GM23248 (cell line): Measurements from ENCODE around the gene RAB12. TPM values are rescaled to one million over a fixed set of nuclear protein-coding genes. Genes with fewer than 3 reads are reported as not detected.

ENCODE experiments used
- DNase-seq: peaks from one replicate; pipeline ENCODE4 v3.0.0-alpha.2; 2015
- H2AFZ ChIP-seq: fragments of 200-600 bp; sonication (generic); 2 replicates; pipeline ENCODE4 v1.6.1; 2016; ENCODE audit warnings: antibody characterized with exemption
- H3F3A ChIP-seq: fragments of 200-600 bp; sonication (generic); 2 replicates; pipeline ENCODE4 v1.6.1; 2016; ENCODE audit warnings: mild to moderate bottlenecking, antibody characterized with exemption, mixed run types; ENCODE audit not compliant: insufficient read depth
- H3K27ac ChIP-seq: fragments of 200-600 bp; sonication (generic); 2 replicates; pipeline ENCODE4 v1.5.1; 2016; ENCODE audit warnings: mild to moderate bottlenecking
- H3K27me3 ChIP-seq: fragments of 200-600 bp; sonication (generic); replicated peaks from 2 replicates; pipeline ENCODE4 v1.6.1; 2016; ENCODE audit warnings: mild to moderate bottlenecking; ENCODE audit not compliant: insufficient read depth
- H3K36me3 ChIP-seq: fragments of 200-600 bp; sonication (generic); 2 replicates; pipeline ENCODE4 v1.6.1; 2016; ENCODE audit warnings: low read depth, mild to moderate bottlenecking
- H3K4me1 ChIP-seq: fragments of 200-600 bp; sonication (generic); 2 replicates; pipeline ENCODE4 v1.6.1; 2016; ENCODE audit warnings: mild to moderate bottlenecking; ENCODE audit not compliant: insufficient read depth
- H3K4me2 ChIP-seq: fragments of 200-600 bp; sonication (generic); one replicate; pipeline ENCODE4 v1.6.1; 2016; ENCODE audit warnings: mild to moderate bottlenecking; ENCODE audit not compliant: unreplicated experiment
- H3K4me3 ChIP-seq: fragments of 200-600 bp; sonication (generic); 2 replicates; pipeline ENCODE4 v1.5.1; 2016; ENCODE audit warnings: mild to moderate bottlenecking
- H3K79me2 ChIP-seq: fragments of 200-600 bp; sonication (generic); 2 replicates; pipeline ENCODE4 v1.6.1; 2016; ENCODE audit warnings: mild to moderate bottlenecking; ENCODE audit not compliant: insufficient read depth
- H3K9ac ChIP-seq: fragments of 200-600 bp; sonication (generic); 2 replicates; pipeline ENCODE4 v1.6.1; 2016; ENCODE audit warnings: mild to moderate bottlenecking
- H3K9me2 ChIP-seq: fragments of 200-600 bp; sonication (generic); 2 replicates; pipeline ENCODE4 v1.6.1; 2016; ENCODE audit warnings: mixed run types, mild to moderate bottlenecking, moderate library complexity; ENCODE audit not compliant: insufficient read depth
- H3K9me3 ChIP-seq: fragments of 200-600 bp; sonication (generic); one replicate; pipeline ENCODE4 v1.6.1; 2017; ENCODE audit warnings: low read depth
- H4K20me1 ChIP-seq: fragments of 200-600 bp; sonication (generic); 2 replicates; pipeline ENCODE4 v1.6.0; 2016; ENCODE audit not compliant: insufficient read depth
- EZH2 ChIP-seq: fragments of 200-600 bp; sonication (generic); IDR thresholded peaks from 2 replicates; pipeline ENCODE4 v1.6.1; 2018; ENCODE audit warnings: antibody characterized with exemption, mild to moderate bottlenecking; ENCODE audit not compliant: insufficient read depth, poor library complexity, severe bottlenecking
- EZH2phosphoT487 ChIP-seq: fragments of 200-600 bp; sonication (generic); IDR thresholded peaks from 2 replicates; pipeline ENCODE4 v1.6.1; 2018; ENCODE audit warnings: antibody characterized with exemption, moderate library complexity, mild to moderate bottlenecking, low read depth; ENCODE audit not compliant: insufficient read depth
- WGBS, 2 experiments: methylation state at CpG; one replicate each; pipeline ENCODE4 v1.1.6; 2015 to 2017; ENCODE audit warnings: low lambda C conversion rate in 2 of 2, low coverage in 1 of 2; ENCODE audit errors: missing lambda C conversion rate in 2 of 2; 5-methylcytosine and 5-hydroxymethylcytosine counted together
- in situ Hi-C: fragments of 300-500 bp; cut with MboI; formaldehyde crosslinking; loops from 2 replicates; pipeline ENCODE4 v1.15.0; 2020
- polyA plus RNA-seq: library from polyadenylated mRNA; unstranded; fragments of >200 nt; fragmentation: Nextera tagmentation; extraction: Ambion mirVana; gene quantifications from 2 replicates; pipeline ENCODE4 v1.2.1, GENCODE V29; 2016
- total RNA-seq: library from RNA; depleted of rRNA; stranded (reverse); fragments of >200 nt; shearing (Covaris generic); gene quantifications from 2 replicates; pipeline ENCODE4 v1.2.3, GENCODE V29; 2014; rRNA removed

Gene RAB12
- total and polyA plus RNA-seq, 2 experiments from 2014 or later: 4.1 to 73.8 TPM

DNA sequence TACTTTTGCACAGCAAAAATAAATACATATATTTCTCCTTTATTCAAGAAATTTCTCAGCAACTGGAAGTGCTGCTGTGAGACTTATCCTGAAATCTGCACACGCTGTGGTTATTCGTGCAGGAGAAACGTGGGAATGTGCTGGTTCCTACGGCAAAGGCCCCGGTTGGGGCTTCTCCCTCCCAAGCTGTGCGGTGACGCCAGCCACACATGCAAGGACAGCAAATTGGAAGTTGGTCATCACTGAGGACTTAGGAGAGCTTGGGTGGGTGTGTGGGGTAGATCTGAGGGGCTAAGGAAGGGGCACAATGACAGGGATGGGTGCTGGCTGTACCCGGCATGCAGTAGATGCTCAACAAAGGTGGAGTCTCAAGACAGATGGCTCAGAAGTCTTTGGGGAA is 79.6 kb downstream of the RAB12 start:
- no peaks in the 10 kb centered on the region for H3K27me3 ChIP-seq
- no peaks in the 10 kb centered on the region for H4K20me1 ChIP-seq
- peaks cover 13% of the 10 kb centered on the region for H3K4me1 ChIP-seq
- H3K36me3 ChIP-seq: no peaks in the 10 kb centered on the region
- H2AFZ ChIP-seq: no peak overlapping the region
- no peak overlapping the region for H3K4me3 ChIP-seq
- no peak overlapping the region for H3K9ac ChIP-seq
- no peak overlapping the region for H3K27ac ChIP-seq
- no peaks in the 10 kb centered on the region for H3K9me2 ChIP-seq
- H3K79me2 ChIP-seq: no peaks in the 10 kb centered on the region
- DNase-seq: no peak
- no peak overlapping the region for H3K4me2 ChIP-seq
- WGBS, 2 experiments: 93 to 94% methylated on average over 8 of the region's 8 CpGs
- in situ Hi-C loops: no loop called here
- H3F3A ChIP-seq: no peaks in the 10 kb centered on the region
- no peak for TF ChIP-seq EZH2
- no peak for TF ChIP-seq EZH2phosphoT487
- H3K9me3 ChIP-seq: no peaks in the 10 kb centered on the region

Other genes starting within 250 kb of the RAB12 start
- 34.4 and 36.9 TPM in 2 replicates for gene MTCL1, start 96.1 kb downstream of the RAB12 start, total RNA-seq
- gene MTCL1, start 96.1 kb downstream of the RAB12 start, polyA plus RNA-seq: 7.8 and 10.3 TPM in 2 replicates